OCI-M1 (cell line): ENCODE data around the gene KRTAP10-3.
"Not testable (repeated sequence)": the region's sequence is repeated elsewhere in the genome, so short reads cannot be mapped to it uniquely, and the experiment has no call there.

Source experiments
- DNase-seq: peaks from one replicate; lab custom pipeline; 2025; lab: John Stamatoyannopoulos, UW

Gene KRTAP10-3

DNA sequence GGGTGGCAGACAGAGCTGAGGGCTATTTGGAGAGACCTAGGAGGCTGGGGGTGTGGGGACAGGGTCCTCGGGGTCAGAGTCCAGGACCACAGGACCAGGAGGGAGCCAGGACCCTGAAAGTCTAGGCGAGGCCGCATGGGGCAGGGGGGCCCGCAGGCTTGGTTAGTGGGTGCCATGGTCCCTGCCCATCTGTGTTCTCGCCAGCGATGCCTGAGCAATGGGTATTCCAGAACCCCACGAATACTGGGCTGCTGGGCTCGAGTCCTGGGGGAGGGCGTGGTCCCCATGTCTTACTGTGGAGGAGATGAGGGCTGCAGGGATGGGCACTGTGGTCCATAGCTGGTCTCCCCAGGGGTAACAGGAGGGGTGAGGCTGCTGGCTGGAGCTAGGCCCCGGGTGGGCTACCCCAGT lies 31.7 kb upstream of the KRTAP10-3 start:
- no peak for DNase-seq

DNA sequence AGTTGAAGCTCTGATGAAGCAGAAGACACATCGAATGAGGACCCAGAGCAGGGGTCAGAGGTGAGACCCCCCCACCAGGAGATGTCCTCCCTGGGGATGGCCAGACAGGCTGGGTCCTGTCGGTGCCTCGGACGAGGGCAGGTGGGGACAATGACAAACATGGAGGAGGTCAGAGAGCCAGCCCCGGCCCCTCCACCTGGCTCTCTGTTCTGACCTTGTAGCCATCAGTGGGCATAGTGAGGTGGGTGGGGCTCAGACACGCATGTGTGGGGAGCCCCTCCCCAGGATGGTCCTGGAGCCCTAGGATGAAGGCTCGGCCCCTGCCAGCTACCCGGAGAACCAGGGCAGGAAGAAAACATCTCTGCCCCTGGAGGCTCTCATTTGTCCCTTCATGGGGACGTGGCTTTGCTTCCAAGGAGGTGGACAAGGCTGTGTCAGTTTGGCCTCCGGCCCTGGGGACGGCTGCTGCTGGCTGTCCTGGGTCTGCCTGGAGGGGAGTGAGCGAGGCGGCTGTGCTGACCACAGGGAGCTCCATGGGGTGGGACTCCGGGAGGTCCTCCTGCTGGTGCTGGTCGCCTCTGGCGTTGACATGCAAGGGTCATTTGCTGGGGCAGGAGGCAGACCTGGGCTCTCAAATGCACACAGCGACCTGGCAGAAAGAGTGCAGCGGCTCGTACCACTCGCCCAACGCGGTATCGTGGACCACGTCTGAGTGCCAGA lies 31.2 kb upstream of the KRTAP10-3 start:
- DNase-seq: no peak

- DNase-seq: no peak
Observed at GRCh38 chr21:44589094-44589493, 30.5 kb upstream of the KRTAP10-3 start.

DNA sequence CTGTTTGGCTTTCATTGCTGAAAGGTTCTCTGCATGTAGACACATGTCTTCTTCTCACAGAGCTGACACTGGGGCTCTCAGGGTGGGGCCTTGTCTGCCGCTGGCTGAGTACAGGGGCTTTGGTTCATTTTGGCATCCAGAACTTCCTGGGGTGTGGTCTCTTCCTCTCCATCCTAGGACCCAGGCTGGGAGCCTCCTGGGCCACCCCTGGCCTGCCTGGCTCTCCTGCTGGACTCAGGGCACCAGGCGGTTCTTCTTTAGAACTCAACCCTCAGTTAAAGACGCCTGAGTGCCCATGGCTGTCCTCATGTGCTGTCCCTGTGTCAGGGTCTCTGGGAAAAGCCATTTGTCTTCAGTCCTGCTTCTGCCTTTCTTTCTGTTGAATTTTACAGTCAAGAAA lies 27.3 kb upstream of the KRTAP10-3 start:
- no peak for DNase-seq

DNA sequence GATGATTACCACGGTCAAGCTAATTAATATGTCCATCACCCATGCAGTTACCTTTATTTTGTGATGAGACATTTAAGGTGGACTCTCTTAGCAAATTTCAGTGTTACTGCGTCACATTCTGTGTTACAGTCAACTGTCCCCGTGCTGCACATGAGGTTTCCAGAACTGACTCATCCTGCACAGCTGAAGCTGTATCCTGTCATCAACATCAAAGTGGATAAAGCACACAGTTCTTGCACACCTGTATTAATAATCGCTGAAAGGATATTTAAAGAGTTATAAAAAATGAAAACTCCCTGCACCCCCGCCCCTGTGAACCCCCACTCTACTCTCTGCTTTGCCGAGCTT lies 25.2 kb upstream of the KRTAP10-3 start:
- DNase-seq: no peak

GRCh38 chr21:44583089-44583799 lies 24.6 kb upstream of the KRTAP10-3 start:
- DNase-seq: no peak

GRCh38 chr21:44582055-44582454 lies 23.5 kb upstream of the KRTAP10-3 start:
- DNase-seq: no peak

GRCh38 chr21:44581158-44581557 lies 22.6 kb upstream of the KRTAP10-3 start:
- DNase-seq: no peak

DNA sequence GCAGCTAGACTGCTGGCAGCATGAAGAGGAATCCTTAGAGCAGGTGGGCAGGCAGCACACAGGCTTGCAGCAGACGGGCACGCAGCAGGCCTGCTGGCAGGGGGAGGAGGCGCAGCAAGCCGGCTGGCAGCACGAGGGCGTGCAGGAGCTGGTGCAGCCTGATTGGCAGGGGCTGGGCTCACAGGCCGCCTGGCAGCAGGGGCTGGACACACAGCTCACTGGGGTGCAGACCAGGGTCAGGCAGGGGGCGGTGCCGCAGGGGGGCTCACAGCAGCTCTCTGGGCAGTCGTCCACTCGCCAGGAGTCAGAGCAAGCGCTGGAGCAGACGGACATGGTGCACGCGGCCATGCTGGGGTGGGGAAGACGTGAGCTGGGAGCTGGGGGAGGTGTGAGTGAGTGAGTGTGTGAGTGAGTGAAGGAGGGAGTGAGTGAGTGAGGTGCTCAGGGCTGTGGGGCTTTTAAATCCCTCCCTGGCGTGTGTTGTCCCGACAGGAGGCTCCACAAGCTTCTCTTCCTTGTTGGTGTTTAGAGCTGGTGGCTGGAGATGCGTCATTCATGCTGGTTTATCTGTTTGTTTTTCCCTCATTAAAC lies 21.7 kb upstream of the KRTAP10-3 start, which contains the start of gene KRTAP10-5:
KRTAP10-5 (minus strand) TSS at position 374 of the 591 bp plus-strand sequence; CDS start at position 348, 26 bp downstream.
- DNase-seq: not testable (repeated sequence)

DNA sequence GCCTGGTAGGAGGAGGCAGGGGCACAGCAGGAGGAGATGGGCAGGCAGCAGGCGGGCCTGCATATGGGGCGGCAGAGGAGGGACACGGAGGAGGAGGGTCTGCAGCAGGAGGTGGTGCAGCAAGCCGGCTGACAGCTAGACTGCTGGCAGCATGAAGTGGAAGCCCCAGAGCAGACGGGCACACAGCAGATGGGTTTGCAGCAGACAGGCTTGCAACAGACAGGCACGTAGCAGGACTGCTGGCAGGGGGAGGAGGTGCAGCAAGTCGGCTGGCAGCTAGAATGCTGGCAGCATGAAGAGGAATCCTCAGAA lies 21.2 kb upstream of the KRTAP10-3 start:
- DNase-seq: no peak

- no peak for DNase-seq
Observed at GRCh38 chr21:44579056-44579832, 20.6 kb upstream of the KRTAP10-3 start.

DNA sequence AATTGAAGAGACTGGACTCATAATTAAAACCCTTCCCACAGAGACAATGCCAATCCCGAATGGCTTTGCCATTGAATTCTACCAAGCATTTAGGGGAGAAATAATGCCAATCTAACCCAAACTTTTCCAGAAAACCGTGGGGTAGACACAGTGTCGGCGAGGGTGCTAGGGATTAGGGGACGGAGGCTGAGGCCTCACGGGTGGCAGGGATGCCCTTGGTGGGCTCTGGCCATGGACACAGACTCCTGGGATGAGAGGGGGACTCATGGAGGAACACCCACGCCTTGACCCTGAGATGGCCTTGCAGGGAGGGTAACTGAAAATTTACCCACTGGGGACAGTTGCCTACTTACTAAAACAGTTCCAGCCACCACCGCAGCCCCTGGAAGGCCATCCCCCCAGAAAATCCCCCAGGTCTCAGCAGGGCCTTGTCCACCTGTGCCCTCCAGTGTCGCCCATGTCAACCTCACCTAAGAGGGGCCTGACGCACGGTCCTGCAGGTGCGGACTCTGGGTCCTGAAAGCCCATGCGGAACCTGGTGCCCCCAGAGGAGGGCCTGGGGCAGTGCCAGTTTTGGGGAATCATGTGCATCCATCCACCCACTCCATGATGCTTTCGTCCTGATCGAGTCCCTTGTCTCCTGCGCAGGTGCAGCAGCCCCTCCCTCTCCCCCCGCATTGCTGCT lies 19.9 kb upstream of the KRTAP10-3 start:
- no peak for DNase-seq

DNA sequence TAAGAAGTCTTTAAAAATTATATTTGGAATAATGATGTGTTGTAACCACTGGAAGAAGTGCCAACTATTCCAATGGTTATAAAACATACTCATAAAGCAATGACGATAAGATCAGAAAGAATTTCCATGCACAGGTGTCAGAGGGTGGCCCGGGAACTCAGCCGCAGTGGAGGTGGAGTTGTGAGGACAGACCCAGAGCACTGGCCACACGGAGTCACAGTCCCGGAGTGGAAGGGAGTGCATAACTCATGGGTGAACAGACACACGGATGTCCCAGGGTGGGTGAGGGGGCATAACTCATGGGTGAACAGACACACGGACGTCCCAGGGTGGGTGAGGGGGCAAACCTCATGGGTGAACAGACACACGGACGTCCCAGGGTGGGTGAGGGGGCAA lies 17.4 kb upstream of the KRTAP10-3 start:
- DNase-seq: no peak

DNA sequence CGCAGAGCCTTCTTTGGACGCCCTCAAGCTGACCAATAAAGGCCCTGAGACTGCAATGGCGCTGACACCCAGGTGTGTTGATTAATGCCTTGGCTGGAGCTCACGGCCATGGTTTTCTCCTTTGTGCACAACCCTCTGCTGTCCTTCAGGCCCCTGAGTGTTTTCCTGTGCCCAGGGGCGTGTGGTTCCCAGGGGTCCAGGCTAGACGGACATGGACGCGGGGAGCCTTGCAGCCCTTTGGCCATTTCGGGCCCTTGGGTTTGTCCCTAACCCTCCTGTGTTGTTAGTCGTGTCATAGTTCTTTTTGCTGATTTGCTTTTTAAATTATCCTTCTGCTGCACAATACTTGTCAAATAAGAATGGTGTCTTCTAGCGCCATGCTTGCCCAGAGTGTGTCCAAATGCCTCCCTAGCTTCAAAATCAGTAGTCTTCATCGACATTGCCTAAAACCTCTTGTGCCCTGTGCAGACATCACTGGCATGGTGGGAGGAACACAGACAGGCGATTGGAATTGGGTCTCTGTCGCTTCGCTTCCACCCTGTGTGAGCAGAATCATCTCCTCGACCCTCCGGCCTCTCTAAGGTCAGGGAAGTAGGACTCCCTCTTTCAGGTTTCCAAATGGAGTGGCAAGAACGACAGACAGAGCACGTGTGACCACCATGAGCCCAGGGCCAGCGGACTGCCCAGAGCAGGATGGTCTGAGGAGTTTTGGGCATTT lies 16.9 kb upstream of the KRTAP10-3 start:
- no peak for DNase-seq

DNA sequence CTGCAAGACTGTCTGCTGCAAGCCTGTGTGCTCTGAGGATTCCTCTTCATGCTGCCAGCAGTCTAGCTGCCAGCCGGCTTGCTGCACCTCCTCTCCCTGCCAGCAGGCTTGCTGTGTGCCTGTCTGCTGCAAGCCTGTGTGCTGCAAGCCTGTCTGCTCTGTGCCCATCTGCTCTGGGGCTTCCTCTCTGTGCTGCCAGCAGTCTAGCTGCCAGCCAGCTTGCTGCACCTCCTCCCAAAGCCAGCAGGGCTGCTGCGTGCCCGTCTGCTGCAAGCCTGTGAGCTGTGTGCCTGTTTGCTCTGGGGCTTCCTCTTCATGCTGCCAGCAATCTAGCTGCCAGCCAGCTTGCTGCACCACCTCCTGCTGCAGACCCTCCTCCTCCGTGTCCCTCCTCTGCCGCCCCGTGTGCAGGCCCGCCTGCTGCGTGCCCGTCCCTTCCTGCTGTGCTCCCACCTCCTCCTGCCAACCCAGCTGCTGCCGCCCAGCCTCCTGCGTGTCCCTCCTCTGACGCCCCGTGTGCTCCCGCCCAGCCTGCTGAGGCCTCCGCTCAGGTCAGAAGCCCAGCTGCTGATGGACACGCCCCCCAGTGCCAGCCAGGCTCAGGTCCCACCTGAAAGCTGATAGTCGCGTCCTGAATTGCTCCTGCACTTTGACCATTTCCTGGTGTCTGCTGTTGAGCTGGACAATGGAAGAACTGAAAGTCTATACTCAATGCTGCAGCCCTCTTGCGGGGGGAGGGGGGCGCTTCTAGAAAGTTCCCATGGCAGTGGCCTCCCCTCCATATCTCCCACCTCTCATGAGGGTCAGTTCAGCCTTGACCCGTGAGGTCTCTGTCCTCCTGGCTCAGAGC lies 16.1 kb upstream of the KRTAP10-3 start:
- DNase-seq: no peak

GRCh38 chr21:44573630-44574456 lies 15.2 kb upstream of the KRTAP10-3 start, which contains the start of gene KRTAP10-4:
TSS of gene KRTAP10-4 (plus strand) at chr21:44573729. CDS start at chr21:44573759, 30 bp downstream.
- DNase-seq: not testable (repeated sequence)

DNA sequence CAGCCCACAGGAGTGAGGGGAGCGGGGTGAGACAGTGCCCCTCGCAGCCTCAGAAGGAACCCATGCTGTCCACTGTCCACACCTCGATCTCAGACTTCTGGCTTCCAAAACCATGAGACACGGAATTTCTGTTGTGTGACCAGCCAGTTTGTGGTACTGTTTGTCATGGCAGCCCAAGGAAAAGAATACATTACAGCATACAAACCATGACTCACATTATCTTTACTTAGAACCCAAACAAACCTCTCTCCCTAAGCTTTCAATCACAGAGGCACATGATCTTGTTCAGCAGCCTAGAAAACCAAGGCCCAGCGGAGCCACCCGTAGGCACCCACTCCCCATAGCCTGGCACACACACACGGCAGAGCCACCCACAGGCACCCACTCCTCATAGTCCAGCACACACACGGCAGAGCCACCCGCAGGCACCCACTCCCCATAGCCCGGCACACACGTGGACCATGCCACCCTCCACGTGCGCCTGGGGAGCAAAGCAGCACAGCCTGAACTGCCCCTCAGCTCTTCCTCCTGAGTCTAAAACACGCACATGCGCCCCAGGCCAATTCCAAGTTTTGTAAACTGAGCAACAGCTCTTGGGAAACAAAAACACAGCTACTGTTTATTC lies 14.5 kb upstream of the KRTAP10-3 start:
- DNase-seq: no peak

GRCh38 chr21:44571844-44572782 lies 13.5 kb upstream of the KRTAP10-3 start:
- no peak for DNase-seq
